DOHH2 (cell line): ENCODE data around the gene KMT2C.

ENCODE experiments used
- H3F3A ChIP-seq: fragments of 200-600 bp; sonication (generic), shearing (Covaris generic); 2 replicates; pipeline ENCODE4 v1.6.0; 2016; ENCODE audit warnings: antibody characterized with exemption, mild to moderate bottlenecking; ENCODE audit not compliant: control insufficient read depth, insufficient read depth
- H3K27ac ChIP-seq: fragments of 200-600 bp; sonication (generic); 2 replicates; pipeline ENCODE4 v1.5.1; 2014; ENCODE audit warnings: low read depth, mild to moderate bottlenecking, low read length, moderate library complexity
- H3K27me3 ChIP-seq: fragments of 200-600 bp; sonication (generic); 2 replicates; pipeline ENCODE4 v1.6.1; 2014; ENCODE audit warnings: mild to moderate bottlenecking, low read length, mixed read lengths; ENCODE audit not compliant: control insufficient read depth
- H3K36me3 ChIP-seq: fragments of 200-600 bp; sonication (generic); 2 replicates; pipeline ENCODE4 v1.6.1; 2014; ENCODE audit warnings: mild to moderate bottlenecking, low read length, moderate library complexity, mixed read lengths; ENCODE audit not compliant: control insufficient read depth
- H3K4me1 ChIP-seq: fragments of 200-600 bp; sonication (generic); 2 replicates; pipeline ENCODE4 v1.6.1; 2014; ENCODE audit warnings: mild to moderate bottlenecking, low read length, mixed read lengths; ENCODE audit not compliant: control insufficient read depth
- H3K4me2 ChIP-seq: fragments of 200-600 bp; sonication (generic); 2 replicates; pipeline ENCODE4 v1.6.0; 2014; ENCODE audit warnings: mild to moderate bottlenecking, low read length, moderate library complexity
- H3K4me3 ChIP-seq: fragments of 200-600 bp; sonication (generic); 2 replicates; pipeline ENCODE4 v1.5.1; 2014; ENCODE audit warnings: mild to moderate bottlenecking, low read length, mixed read lengths
- H3K79me2 ChIP-seq: fragments of 200-600 bp; sonication (generic); 2 replicates; pipeline ENCODE4 v1.6.1; 2014; ENCODE audit warnings: mild to moderate bottlenecking, low read length, mixed read lengths; ENCODE audit not compliant: control insufficient read depth
- H3K9me2 ChIP-seq: fragments of 200-600 bp; sonication (generic); replicated peaks from 2 replicates; pipeline ENCODE4 v1.6.1; 2014; ENCODE audit warnings: mild to moderate bottlenecking, low read length, mixed read lengths; ENCODE audit not compliant: control insufficient read depth
- H3K9me3 ChIP-seq: fragments of 200-600 bp; sonication (generic); 2 replicates; pipeline ENCODE4 v1.6.1; 2014; ENCODE audit warnings: antibody characterized with exemption, low read length, mixed read lengths; ENCODE audit not compliant: control insufficient read depth, insufficient read depth
- H4K20me1 ChIP-seq: fragments of 200-600 bp; sonication (generic); 2 replicates; pipeline ENCODE4 v1.6.0; 2014; ENCODE audit warnings: low read depth, mild to moderate bottlenecking, antibody characterized with exemption, low read length, moderate library complexity; ENCODE audit not compliant: control insufficient read depth, insufficient read depth
- CTCF ChIP-seq: fragments of 200-600 bp; sonication (generic); IDR thresholded peaks from one replicate; pipeline ENCODE4 v1.5.1; 2014; ENCODE audit warnings: antibody characterized with exemption, mild to moderate bottlenecking, low read depth, low read length; ENCODE audit not compliant: poor library complexity, severe bottlenecking
- EZH2phosphoT487 ChIP-seq: fragments of 200-600 bp; sonication (generic); IDR thresholded peaks from 2 replicates; pipeline ENCODE4 v1.6.1; 2017; ENCODE audit warnings: borderline replicate concordance, mild to moderate bottlenecking, antibody characterized with exemption, low read length, moderate library complexity, mixed read lengths

Gene KMT2C

GRCh38 chr7:152090747-152091146, 345.1 kb downstream of the KMT2C start:
- TF ChIP-seq CTCF, result no peak
- TF ChIP-seq EZH2phosphoT487, result no peak
- Histone ChIP-seq H3K27ac (no peak overlapping the region), H3K4me3 (no peak overlapping the region), H3K9me3 (0 out of 2 replicates have a peak, but pooled peaks cover 4% of the 10 kb centered on the region), H3K4me2 (no peak overlapping the region), H4K20me1 (no peaks in the 10 kb centered on the region), H3K9me2 (no peaks in the 10 kb centered on the region), H3K79me2 (no peaks in the 10 kb centered on the region), H3K36me3 (no peaks in the 10 kb centered on the region), H3F3A (no peaks in the 10 kb centered on the region), H3K4me1 (no peaks in the 10 kb centered on the region), H3K27me3 (peaks cover 17% of the 10 kb centered on the region)

GRCh38 chr7:152089183-152089582, 346.6 kb downstream of the KMT2C start:
- Histone ChIP-seq H3K36me3 (no peaks in the 10 kb centered on the region), H3K27ac (no peak overlapping the region), H3K27me3 (peaks cover 9% of the 10 kb centered on the region), H4K20me1 (no peaks in the 10 kb centered on the region), H3F3A (no peaks in the 10 kb centered on the region), H3K4me3 (no peak overlapping the region), H3K4me2 (no peak overlapping the region), H3K79me2 (no peaks in the 10 kb centered on the region), H3K4me1 (no peaks in the 10 kb centered on the region), H3K9me3 (0 out of 2 replicates have a peak, but pooled peaks cover 4% of the 10 kb centered on the region), H3K9me2 (no peaks in the 10 kb centered on the region)
- TF ChIP-seq EZH2phosphoT487, result no peak
- no peak for TF ChIP-seq CTCF

- no peaks in the 10 kb centered on the region for H3K4me1 ChIP-seq
- H3K4me2 ChIP-seq, result no peak overlapping the region
- H3K27me3 ChIP-seq, result peaks cover 13% of the 10 kb centered on the region
- H3K79me2 ChIP-seq, result no peaks in the 10 kb centered on the region
- H3F3A ChIP-seq, result no peaks in the 10 kb centered on the region
- H3K4me3 ChIP-seq, result no peak overlapping the region
- no peak for TF ChIP-seq EZH2phosphoT487
- TF ChIP-seq CTCF, result no peak
- H4K20me1 ChIP-seq, result no peaks in the 10 kb centered on the region
- H3K27ac ChIP-seq, result no peak overlapping the region
- 0 out of 2 replicates have a peak, but pooled peaks cover 4% of the 10 kb centered on the region for H3K9me3 ChIP-seq
- H3K9me2 ChIP-seq, result no peaks in the 10 kb centered on the region
- no peaks in the 10 kb centered on the region for H3K36me3 ChIP-seq
These were observed 349.3 kb downstream of the KMT2C start for GRCh38 chr7:152086513-152086912.

GRCh38 chr7:152085131-152085530, 350.7 kb downstream of the KMT2C start:
- Histone ChIP-seq H3K9me2 (no peaks in the 10 kb centered on the region), H3K4me3 (no peak overlapping the region), H3K4me1 (no peaks in the 10 kb centered on the region), H4K20me1 (no peaks in the 10 kb centered on the region), H3K79me2 (no peaks in the 10 kb centered on the region), H3K36me3 (no peaks in the 10 kb centered on the region), H3K4me2 (no peak overlapping the region), H3K27me3 (peaks cover 13% of the 10 kb centered on the region), H3K27ac (no peak overlapping the region), H3K9me3 (0 out of 2 replicates have a peak, but pooled peaks cover 4% of the 10 kb centered on the region), H3F3A (no peaks in the 10 kb centered on the region)
- TF ChIP-seq EZH2phosphoT487 (no peak), CTCF (no peak)
